Activated CD4-positive, alpha-beta T cell treated with anti-CD3 and anti-CD28 coated beads, Interleukin-2, Interleukin-6, amounts not matched to agents 100 ng/mL and 50 ng/mL, durations not matched to agents 16 hours and 8 hours (primary cell): ENCODE results near the gene APBA3.
A peak's percentile ranks its signal among the peaks of the same experiment; 100 is the strongest.

ENCODE experiments used
- DNase-seq: peaks from one replicate; pipeline ENCODE4 v3.0.0-alpha.2; 2020

APBA3 gene, protein sequence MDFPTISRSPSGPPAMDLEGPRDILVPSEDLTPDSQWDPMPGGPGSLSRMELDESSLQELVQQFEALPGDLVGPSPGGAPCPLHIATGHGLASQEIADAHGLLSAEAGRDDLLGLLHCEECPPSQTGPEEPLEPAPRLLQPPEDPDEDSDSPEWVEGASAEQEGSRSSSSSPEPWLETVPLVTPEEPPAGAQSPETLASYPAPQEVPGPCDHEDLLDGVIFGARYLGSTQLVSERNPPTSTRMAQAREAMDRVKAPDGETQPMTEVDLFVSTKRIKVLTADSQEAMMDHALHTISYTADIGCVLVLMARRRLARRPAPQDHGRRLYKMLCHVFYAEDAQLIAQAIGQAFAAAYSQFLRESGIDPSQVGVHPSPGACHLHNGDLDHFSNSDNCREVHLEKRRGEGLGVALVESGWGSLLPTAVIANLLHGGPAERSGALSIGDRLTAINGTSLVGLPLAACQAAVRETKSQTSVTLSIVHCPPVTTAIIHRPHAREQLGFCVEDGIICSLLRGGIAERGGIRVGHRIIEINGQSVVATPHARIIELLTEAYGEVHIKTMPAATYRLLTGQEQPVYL

DNA sequence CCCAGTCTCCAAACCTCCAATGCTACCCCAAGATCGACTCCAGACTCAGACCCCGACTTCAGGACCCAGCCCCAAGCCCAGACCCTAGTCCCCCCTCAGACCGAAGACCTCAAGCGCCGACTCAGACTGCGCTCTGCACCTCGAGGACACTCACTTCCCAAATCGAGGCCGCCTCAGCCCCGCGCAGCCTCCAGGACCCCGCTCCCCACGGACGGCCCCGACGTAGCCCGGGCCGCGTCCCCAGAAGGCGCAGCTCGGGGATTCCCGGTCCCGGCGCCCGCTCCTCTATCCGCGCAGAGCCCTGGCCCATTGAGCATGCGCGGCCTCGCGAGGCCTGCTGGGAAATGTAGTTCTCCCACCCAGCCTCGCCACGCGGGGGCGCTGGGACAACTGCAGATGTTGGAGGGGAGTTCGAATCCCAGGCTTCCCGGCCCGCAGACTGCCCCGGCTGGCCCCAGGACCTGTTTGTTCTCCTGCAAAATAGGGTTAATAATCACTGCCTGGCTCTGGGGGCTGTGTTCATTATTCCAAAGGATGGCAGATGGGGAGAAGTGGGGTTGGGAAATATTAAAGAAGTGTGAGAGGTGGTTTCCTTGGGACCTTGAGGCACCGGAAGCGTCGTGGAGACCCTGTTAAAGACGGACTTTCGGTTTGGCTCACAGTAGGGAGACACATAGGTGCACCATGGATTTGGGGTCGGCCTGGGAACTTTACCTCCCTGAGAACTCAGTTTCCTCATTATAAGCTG is at the start of gene APBA3:
TSS of gene APBA3 (minus strand) at position 311 of the 748 bp plus-strand sequence. CDS start 1,428 bp downstream, outside the sequence.
- peak; percentile 98 for DNase-seq

- no peak for DNase-seq
These were observed 49.3 kb upstream of the APBA3 start for GRCh38 chr19:3810708-3811355.

- DNase-seq: no peak
These were observed 48.6 kb upstream of the APBA3 start for GRCh38 chr19:3809881-3810707.

DNA sequence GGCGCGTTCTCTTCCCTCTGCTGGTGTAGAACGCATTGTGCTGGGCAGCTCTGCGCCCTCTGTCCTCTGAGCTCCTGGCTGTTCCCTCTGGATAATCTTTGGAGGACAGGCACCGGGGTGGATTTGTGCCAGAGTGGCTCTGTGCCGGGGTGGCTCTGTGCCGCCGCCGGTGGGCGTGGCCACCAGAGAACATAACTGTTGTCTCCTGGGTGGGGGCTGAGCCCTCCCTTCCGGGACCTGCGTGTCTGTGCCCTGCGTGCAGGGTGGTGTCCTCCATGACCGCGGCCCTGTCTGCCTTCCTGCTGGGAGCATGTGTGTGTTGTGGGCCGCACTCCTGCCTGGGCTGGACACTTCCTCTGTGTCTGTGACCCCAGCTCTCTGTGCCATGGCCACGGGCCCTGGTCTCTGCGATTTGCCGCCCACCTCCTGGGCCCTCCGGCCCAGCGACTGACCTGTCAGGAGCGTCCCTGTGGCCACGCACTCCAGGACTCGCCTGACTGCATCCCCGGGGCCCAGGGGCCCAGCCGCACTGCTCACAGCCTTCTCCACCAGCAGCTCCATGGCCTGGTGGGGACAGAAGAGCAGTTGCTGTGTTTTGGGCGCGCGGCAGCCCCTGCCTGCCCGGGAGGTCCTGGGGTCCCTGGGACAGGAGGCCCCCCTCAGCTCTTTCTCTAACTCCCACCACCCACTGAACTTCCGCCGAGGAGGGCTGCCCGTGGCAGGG is 47.1 kb upstream of the APBA3 start:
- no peak for DNase-seq

GRCh38 chr19:3807574-3808354 is 46.3 kb upstream of the APBA3 start:
- DNase-seq: no peak

DNA sequence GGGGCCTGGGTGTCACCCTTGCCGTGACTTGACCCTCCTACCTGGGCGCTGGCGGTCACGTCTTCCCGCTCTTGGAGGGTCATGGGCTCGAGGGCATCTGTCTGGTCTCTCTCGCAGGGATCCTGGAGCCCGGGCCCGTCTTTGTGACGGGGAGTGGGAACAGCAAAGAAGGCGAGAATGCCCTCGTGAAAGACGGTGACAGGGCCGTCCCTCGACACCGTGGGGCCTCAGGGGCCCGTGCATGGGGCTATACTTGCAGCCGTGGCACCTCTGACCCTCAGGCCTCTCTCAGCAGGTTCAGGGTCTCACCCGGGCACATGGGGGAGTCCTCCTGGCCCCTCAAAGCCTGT is 45.6 kb upstream of the APBA3 start:
- no peak for DNase-seq

GRCh38 chr19:3805859-3806258 is 44.4 kb upstream of the APBA3 start:
- no peak for DNase-seq

DNA sequence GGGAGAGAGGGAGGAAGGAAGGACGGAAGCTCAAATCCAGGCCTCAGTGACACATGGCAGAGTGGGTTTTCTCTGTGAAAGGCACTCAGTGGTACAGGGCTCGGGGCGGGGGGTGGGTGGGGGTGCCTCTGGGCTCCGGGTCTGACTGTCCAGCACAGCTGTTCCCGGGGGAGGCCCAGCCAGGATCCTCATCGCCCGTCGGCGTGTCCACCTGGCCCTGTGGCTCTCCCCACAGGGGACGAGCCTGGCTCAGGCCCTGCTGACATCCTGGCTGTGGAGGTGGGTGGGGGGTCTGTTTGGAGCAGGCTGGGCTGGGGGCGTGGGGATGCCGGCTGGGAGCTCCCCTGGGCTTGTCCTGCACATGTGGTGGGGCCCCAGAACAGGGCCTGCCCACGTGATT is 42.9 kb upstream of the APBA3 start:
- no peak for DNase-seq

DNA sequence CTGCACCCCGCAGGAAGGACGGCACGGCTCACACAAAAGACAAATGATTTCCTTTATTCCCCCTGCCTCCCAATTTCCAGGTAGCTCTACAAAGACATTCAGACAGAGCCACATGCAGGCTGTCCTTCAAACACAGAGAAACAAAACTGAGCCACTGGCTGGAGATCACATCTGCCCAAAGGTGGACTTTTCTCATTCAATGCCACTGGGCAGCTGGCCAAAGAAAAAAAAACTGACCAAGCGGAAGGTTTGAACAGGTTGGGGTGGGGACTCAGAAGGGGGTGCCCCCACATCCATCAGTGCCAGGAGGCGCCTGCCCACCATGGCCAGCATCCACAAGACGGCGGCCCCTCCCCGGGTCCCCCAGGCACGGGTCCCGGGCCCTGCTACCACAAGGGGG is 42.5 kb upstream of the APBA3 start:
- no peak for DNase-seq

DNA sequence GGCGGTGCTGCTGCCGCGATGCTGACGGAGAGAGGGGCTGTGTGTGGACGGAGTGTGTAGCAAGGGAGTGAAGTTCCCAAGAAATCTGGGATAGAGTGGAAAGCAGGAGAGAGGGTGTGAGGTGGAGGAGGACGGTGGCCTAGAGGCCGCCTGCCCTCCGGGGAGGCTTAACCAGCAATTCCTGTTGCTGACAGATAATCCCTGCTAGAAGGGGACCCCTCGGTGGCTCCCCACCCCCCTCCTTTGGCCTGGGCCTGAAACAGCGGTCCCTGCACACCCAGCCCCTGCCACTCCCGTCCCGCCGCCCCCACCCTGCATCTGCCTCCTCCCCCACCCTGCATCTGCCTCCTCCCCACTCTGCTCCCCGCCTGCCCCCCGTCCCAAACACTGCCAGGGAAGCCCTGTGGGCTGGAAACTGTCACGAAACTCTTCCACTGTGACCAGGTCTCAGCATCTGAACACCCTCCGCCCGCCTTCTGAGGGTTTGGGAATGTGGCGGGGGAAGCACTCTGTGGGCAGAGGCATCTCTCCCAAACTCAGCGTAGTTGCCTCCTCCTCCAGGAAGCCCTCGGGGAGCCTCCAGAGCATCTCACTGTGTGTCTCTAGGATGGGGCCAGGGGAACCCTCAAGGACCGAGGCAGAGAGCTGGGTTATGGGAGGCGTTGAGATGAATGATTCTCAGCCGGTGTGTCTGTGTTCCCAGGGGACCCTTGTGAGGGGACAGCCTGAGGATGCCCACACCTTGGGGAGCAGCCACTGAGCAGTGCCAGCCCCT is 41.8 kb upstream of the APBA3 start:
- no peak for DNase-seq

GRCh38 chr19:3801412-3802096 is 40.1 kb upstream of the APBA3 start:
- DNase-seq: peak; percentile 63

- DNase-seq: no peak
These were observed 39.5 kb upstream of the APBA3 start for GRCh38 chr19:3800996-3801395.

DNA sequence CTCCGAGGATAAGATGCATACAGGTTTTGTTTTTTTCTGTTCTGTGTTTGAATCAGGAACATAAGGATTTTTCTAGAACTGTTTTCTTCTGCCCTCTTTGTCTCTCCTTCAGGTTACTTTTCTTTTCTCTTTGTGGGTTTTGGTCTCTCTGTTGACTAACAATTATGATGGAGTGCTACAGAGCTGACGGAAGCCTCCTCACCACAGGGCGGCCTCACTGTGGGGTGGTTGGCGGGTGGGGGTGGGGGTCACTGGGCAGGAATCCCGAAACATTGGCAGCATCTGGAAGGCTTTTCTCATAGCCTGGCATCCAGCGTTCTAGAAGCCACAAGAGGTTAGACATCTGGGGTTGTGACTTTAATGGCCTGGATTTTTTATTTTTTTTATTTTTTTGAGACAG is 36.6 kb upstream of the APBA3 start:
- peak; percentile 47 for DNase-seq

DNA sequence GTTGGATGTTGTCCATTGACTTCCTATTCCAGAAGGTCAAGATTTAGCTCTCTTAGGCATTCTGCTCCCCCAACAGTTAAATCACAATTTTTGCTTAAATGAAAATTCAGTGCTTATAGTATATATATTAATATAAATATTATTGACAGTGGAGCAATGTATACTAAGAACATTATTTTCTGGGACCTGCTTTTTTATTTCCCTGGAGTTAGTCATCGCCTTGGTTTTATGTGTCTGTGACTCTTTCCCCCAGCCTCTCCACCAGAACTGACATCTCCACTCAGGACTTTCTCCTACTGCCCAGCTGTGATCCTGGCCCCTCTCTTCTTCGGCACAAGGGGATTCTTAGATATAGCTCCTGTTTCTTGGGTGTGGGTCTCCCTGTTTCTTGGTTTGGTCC is 34.9 kb upstream of the APBA3 start:
- no peak for DNase-seq

- no peak for DNase-seq
These were observed 32.3 kb upstream of the APBA3 start for GRCh38 chr19:3793799-3794198.

DNA sequence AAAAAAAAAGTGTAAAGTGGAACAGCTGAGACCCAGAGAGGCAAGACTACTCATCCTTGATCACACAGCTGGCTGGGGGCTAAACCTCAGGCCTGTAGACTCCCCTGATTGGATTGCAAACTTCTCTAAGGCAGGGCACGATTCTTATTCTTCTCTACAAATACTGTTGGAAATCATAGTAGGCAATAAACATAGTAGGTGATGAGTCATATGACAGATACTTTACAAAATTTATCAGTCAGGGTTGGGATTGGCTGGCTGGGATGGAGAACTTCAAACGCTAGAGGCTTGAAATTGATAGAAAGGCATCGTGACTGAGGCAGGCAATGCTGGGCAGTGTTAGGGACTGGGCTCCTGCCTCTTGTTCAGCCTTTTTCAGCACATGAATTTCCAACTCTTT is 30.6 kb upstream of the APBA3 start:
- DNase-seq: no peak

DNA sequence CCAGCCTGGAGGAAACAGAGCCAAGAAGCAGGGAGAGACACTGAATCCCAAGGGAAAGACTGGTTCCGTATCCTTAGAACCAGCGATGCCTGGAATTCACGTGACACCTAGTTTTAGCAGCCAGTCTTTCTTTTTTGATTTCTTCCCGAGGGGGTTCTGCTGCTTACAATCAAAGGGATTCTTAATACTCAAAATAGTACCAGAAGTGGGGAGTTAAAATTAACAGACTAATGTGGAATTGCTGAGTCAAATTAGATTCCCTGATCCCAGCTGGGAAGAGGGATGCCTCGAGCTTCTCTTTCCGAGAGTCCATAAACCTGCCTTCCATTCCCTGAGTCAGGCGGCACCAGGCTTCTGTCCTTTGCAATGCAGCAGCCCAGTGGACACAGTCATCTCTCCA is 29.4 kb upstream of the APBA3 start:
- DNase-seq: no peak

DNA sequence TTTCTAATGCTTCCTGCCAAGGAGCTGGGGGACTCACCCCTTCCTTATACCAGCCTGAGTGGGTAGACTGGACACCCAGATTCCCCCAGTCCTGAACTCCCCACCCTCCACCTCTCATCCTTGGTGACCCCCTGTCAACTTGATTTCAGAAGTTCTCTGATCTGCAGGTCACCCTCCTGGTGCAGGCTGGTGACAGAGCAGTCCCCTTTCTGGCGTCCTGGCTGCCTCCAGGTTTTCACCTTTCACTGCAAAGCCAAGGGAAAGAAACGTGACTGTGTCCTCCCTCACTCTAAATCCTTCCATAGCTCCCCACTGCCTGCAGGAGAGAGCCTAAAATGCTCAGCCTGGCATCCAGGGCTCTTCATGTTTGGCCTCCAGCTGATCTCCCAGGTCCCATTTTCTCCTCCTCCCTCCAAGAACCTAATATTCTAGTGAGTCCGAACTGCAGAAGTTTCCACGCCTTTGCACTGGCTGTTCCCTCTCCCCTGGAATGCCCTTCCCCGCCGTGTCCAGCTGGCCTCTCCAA is 28.8 kb upstream of the APBA3 start:
- no peak for DNase-seq
